GM10847 (cell line): ENCODE measurements around the gene PATL1.

Experiments used
- POLR2A ChIP-seq: IDR thresholded peaks from 2 replicates; pipeline ENCODE4 v1.6.1; 2011; ENCODE audit not compliant: insufficient read length; ENCODE audit errors: extremely low read depth

PATL1 gene

DNA sequence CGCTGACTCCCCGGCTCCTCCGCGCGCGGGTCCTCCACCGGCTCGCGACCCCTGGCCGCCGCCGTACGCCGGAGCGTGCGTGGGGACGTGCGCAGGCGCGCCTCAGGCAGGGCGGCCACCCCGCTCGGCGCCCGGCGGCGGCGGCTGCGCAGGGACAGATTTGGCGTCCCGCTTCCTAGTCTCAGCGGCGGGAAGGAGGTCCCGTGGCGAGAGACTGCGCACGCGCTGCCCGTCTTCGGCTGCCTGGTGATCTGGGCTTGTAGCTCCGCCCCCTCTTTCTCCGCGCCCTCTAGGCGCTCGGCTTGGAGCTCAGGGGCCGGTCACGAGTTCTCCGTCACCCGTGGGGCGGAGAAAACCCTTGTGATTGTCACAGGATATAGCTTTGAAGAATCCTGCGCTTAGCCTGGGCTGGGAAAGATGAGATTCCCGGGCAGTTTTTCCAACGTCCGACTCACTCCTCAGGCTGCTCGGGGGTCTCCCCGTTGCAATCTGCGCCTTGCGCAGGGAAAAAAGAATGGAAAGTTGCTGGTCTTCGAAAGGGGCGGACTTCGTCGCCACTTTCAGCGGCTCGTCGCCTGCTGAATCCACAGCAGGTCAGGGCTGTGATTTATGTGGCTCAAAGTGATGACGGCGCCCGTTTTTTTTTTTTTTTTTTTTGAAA, at the start of gene PATL1:
PATL1 (minus strand) TSS at position 88 of the 661 bp plus-strand sequence. CDS start 142 bp downstream, outside the sequence.
- TF ChIP-seq POLR2A, result peak; percentile 76

DNA sequence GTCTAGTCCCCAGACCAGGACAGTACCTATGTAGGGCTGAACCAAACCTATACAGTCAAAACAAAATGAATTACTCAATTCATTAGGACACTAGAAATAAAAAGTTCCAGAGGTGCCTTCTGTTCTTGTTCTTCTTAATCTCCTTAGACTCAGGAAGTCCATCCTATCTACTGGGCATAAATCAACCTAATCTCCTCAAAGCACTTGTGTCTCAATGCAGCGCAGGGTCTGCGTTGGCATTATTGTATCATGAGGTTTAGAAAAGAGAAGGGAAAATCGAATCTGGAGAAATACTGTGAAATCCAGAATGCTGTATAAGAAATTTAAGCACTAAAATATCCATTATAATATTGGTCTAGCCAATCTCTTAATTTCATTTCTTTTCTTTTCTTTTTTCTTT, 47.2 kb upstream of the PATL1 start:
- TF ChIP-seq POLR2A, result no peak

DNA sequence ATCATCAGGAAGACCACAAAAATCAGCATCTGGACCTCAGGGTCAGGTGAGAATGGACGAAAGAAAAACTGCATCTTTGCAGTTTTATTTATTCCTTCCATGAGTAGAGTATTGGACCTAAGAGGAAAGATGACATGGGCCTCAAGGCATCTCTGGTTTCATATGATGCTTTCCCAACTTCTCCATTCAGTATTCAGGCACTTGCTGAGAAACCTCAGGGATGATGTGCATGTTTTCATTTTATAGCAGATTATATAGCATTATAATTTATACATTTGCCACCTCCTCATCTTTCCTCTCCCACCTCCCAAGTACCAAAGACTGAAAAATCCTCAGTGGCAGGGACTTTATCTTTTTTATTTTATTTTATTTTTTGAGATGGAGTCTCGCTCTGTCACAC, 44.9 kb upstream of the PATL1 start, which contains the start of gene OR10V1:
OR10V1 (minus strand) TSS at position 101 of the 400 bp plus-strand sequence; CDS start at position 101, 0 bp downstream.
- TF ChIP-seq POLR2A, result no peak

- no peak for TF ChIP-seq POLR2A
These were observed 41.5 kb upstream of the PATL1 start for GRCh38 chr11:59710136-59710847.

DNA sequence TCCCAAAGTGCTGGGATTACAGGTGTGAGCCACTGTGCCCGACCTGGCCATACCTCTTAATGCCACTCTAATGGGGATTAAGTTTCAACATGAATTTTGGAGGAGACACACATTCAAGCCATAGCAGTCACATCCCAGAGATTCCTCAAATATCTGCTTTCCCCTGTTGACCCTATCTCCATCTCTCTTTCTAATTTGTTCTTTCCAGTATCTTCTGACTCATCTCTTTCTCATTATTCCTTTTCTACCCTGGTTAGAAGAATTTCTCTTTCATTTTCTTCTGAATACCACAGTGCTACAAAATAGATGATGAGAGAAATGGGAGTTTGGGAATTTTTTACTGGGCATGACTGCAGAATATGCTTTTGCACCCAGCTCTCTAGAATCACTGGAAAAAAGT, 39.7 kb upstream of the PATL1 start:
- no peak for TF ChIP-seq POLR2A

GRCh38 chr11:59707371-59707770, 38.5 kb upstream of the PATL1 start:
- no peak for TF ChIP-seq POLR2A

DNA sequence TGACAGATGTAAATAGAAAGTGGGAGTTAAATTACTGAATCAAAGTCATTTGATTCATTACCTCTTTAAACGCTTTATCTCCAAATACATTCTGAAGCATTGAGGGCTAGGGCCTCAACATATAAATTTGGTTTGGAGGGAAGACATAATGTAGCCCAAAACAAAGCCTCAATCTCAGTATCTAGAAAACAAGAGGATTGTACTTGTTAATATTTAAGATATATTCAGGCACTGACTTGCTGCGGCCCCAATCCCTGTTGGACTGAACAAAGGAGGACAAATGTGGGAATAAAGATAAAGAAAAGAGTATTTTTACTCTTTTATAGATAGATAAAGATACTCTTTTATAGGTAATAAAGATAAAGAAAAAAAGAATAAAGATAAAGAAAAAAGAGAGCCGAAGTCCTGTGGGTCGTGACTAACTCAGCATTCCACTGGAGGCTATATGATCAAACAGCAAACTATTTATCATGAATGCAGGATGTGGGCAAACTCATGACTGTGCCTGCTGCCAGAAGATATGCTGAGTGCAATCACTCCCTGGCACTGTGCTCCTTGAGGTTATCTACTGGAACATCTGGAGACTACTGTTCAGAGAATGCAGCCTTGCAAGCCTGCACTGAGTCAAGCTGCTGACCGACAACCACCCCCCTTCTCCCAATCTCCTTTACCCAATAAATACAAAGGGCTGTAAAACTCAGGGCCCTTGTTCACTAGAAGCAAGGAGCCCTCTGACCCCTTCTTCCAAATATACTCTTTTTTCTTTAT, 37.9 kb upstream of the PATL1 start:
- TF ChIP-seq POLR2A, result no peak

GRCh38 chr11:59705294-59705693, 36.5 kb upstream of the PATL1 start:
- TF ChIP-seq POLR2A, result no peak

DNA sequence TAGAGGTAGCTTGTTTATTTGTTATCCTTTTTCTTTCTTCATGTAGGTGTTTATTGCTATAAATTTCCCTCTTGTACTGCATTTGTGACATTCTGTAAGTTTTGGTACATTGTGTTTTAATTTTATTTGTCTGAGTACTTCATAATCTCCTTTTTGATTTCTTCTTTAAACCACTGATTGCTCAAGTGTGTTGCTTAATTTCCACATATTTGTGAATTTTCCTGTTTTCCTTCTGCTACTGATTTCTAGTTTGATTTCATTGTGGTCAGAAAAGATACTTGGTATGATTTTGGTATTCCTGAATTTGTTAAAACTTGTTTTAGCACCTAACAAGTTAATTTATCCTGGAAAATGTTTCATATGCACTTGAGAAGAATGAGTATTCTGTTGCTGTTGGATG, 29.7 kb upstream of the PATL1 start:
- no peak for TF ChIP-seq POLR2A

DNA sequence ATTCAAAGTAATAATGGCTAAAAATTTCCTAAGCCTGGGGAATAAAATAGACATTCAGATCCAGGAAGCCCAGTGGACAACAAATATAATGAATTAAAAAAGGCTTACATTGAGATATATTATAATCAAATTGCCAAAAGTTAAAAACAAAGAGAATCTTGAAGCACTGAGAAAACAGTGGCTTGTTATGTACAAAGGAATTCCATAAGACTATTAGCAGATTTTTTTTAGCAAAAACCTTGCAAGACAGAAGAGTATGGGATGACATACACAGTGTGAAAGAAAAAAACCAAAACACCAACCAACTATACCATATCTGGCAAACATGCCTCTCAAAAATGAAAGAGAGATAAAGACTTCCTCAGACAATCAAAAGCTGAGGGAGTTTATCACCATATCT, 24.1 kb upstream of the PATL1 start:
- no peak for TF ChIP-seq POLR2A

DNA sequence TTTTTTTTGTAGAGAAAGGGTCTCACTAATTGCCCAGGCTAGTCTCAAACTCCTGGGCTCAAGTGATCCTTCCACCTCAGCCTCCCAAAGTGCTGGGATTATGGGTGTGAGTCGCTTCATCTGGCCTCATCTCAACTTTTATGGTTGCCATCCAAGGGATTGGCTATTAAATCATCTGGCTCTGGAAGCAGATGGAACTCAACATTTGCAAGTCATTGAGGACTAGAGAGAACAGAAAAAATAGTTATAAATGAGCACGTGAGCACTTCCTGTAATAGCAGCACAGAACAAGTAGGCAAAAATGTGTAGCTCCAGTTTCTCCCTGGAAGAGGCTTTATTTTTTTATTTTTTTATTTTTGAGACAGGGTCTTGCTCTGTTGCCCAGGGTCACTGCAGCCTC, 22.3 kb upstream of the PATL1 start:
- no peak for TF ChIP-seq POLR2A

DNA sequence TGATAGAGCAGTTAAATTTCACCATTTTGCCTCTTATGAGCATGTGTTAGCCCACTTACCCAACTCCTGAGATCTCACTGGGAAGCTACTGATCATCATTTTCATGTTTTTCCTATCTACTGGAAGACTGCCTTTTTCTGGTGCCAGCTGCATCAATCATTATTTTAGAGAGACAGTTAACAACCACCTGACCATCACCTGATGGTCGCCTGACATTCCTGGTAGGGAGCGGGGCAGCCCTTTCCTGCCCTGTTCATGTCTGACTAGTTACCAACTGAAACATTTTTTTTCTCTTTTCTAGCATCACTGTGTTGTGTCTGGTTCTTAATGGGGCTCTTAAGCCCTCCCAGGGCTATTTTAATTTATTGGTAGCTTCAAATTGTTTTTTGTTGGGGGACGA, 20.2 kb upstream of the PATL1 start:
- TF ChIP-seq POLR2A, result no peak

DNA sequence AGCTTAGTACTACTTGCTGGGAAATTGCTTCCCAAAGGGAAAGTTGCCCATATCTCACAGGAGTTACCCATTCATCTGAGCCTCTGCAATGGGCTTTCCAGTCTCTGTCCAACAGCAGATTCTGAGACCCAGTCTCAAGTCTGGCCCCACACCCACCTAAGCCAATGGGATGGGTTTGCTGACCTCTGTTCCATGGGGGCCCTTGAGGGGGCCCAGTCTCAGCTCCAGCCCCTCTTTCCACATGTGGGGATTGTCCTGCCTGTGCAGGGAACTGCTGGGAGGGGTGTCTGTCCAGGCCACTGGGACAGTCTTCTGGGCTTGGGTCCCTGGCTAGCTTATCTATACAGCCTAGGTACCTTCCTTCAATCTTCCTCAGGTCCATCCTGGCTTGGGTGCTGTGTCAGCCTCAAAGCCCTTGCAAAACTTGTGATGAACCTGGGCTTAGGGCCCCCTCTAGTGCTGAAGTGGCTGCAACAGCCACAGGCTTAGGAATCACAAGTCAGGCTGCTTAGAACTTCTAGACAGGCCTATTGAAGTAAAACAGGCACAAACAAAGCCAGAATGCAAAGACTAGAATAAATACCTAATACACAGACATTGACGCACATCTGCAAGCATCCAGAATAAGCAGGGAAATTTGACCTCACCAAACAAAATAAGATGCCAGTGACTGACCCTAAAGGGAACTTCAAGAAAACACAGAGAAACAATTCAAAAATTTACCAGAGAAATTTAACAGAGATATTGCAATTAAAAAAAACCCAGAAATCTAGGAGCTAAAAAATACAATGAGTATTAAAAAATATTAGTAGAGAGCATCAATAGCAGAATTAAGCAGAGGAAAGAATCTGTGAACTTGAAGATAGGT, 11.7 kb upstream of the PATL1 start:
- no peak for TF ChIP-seq POLR2A

DNA sequence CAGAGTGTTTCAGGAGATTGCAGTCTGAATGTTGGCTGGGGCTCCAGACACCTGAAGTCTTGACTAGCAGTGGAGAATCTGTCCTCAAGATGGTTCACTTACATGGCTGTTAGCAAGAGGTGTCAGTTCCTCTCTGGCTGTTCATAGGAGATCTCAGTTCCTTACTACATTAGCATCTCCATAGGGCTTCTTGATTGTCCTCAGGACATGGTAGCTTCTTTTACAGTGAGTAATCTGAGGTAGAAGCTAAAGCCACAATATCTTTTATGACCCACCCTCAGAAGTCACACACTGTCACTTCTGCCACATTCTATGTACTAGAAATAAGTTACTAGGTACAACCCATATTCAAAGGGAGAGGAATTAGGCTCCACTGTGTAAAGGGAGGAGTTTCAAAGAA, 10.5 kb upstream of the PATL1 start:
- no peak for TF ChIP-seq POLR2A

DNA sequence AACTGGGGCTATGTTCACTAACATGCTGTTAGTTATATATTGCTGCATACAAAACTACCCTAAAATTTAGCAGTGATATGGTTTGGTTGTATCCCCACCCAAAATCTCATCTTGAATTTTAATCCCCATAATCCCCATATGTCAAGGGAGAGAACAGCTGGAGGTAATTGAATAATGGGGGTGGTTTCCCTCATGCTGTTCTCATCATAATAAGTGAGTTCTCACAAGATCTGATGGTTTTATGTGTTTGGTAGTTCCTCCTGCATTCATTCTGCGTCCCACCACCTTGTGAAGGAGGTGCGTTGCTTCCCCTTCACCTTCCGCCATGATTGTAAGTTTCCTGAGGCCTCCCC, 10.0 kb upstream of the PATL1 start:
- TF ChIP-seq POLR2A, result no peak
